Mesothelial cell of epicardium (in vitro differentiated cells): Measurements from ENCODE around the gene STARD13. TPM values are rescaled to one million over a fixed set of nuclear protein-coding genes. Genes with fewer than 3 reads are reported as not detected.

Source experiments
- DNase-seq, 2 experiments: peaks; one replicate each; pipeline ENCODE4 v3.0.0; 2021; ENCODE audit warnings: low spot score in 2 of 2; ENCODE audit not compliant: unreplicated experiment in 2 of 2
- H3K27ac Mint-ChIP-seq: 2 replicates; pipeline ENCODE4 v1.8.0; 2021; ENCODE audit warnings: mixed read lengths
- H3K27me3 Mint-ChIP-seq: 2 replicates; pipeline ENCODE4 v1.8.0; 2021; ENCODE audit warnings: low read depth, mixed read lengths
- H3K36me3 Mint-ChIP-seq: 2 replicates; pipeline ENCODE4 v1.8.0; 2021; ENCODE audit warnings: mixed read lengths
- H3K4me1 Mint-ChIP-seq: 2 replicates; pipeline ENCODE4 v1.8.0; 2021; ENCODE audit warnings: mixed read lengths
- H3K4me3 Mint-ChIP-seq: 2 replicates; pipeline ENCODE4 v1.8.0; 2021; ENCODE audit warnings: mild to moderate bottlenecking, moderate library complexity, mixed read lengths
- H3K9me3 Mint-ChIP-seq: 2 replicates; pipeline ENCODE4 v1.8.0; 2021; ENCODE audit warnings: mixed read lengths
- total RNA-seq: library from RNA; stranded (reverse); gene quantifications from 3 replicates; pipeline ENCODE4 v1.2.1, GENCODE V29; 2021
- TF ChIP-seq, protein P1 (sequence below): fragments of 200-600 bp; sonication (generic); IDR thresholded peaks from one replicate; pipeline ENCODE4 v1.5.0; 2021; ENCODE audit warnings: antibody characterized with exemption; ENCODE audit not compliant: unreplicated experiment

The STARD13 gene
- total RNA-seq, 1 donor from 2014 or later, result 23.0 TPM

DNA sequence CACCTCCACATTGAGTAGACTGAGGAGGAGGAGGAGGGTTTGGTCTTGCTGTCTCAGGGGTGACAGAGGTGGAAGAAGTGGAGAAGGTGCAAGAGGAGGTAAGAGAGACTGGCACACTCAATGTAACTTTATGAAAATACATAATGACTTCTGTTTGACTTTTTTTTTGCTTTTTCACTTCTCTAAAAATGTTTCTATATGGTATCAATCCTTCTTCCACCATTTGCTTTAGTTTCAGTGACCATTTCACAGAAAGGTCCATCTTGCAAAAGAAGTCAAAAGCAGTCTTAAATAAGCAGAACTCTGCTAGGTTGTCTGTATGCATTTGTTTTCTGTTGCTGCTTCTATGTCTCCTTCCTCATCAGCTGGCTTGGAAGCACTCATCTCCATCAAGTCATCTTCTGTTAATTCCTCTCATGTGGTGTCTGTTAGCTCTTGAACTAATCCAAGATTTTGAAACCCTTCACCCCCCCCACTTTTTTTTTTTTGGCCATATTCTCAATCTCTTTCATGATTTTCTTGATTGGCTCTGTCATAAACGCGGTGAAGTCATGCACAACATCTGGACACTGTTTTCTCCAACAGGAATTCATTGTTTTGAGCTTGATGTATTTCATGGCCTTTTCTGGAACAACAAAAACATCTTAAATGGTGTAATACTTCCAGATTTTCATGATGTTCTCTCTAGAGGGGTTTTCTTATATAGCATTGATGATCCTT, 188.5 kb downstream of the STARD13 start:
- H3K27ac Mint-ChIP-seq, result no peak overlapping the region

DNA sequence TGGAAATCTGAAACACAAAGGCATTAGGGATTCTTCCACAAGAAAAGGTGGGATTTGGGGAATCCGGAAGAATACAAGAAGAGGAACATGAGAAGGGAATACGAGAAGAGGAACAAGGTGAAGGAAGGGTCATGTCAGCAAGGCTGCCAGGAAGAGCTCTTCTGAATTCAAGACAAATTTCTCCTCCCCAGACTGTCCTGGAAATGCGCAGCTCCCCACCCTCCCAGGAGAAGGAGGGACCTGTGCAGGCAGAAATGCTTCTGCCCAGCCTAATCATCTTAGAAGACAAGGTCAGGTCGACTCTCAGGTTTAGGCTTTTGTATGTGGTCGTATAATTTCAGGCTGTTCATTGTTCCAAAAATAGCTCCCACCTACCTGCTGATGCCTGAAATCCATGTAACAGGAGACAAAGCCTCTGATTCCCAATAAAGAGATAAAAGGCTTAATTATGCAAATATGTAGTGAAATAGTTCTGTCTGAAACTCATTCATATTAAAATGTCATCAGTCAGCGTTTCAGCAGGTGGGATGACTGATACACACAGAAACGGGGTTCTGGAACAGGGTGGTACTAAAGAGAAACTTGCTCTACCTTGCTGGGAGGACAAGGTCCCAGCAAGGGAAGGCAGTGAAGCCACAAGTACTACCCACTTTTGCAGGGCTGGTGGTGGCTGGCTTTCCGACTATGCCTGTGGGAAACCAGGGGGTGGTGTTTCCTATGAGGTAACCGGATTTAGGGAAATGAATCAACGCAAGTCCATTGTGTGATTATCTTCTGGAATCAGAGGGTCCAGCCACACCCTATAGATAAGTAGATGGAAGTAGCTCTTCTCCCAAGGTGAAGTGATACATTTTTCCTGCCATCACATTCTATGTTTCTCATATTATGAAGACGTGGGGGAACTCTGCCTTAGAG, 193.2 kb downstream of the STARD13 start:
- Mint-ChIP-seq H3K9me3 (peaks cover 24% of the 10 kb centered on the region), H3K27ac (no peak overlapping the region), H3K36me3 (no peaks in the 10 kb centered on the region), H3K27me3 (no peaks in the 10 kb centered on the region), H3K4me3 (no peak overlapping the region), H3K4me1 (peaks cover 12% of the 10 kb centered on the region)
- no peak for DNase-seq
- TF ChIP-seq, protein P1, sequence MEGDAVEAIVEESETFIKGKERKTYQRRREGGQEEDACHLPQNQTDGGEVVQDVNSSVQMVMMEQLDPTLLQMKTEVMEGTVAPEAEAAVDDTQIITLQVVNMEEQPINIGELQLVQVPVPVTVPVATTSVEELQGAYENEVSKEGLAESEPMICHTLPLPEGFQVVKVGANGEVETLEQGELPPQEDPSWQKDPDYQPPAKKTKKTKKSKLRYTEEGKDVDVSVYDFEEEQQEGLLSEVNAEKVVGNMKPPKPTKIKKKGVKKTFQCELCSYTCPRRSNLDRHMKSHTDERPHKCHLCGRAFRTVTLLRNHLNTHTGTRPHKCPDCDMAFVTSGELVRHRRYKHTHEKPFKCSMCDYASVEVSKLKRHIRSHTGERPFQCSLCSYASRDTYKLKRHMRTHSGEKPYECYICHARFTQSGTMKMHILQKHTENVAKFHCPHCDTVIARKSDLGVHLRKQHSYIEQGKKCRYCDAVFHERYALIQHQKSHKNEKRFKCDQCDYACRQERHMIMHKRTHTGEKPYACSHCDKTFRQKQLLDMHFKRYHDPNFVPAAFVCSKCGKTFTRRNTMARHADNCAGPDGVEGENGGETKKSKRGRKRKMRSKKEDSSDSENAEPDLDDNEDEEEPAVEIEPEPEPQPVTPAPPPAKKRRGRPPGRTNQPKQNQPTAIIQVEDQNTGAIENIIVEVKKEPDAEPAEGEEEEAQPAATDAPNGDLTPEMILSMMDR, result no peak

More for the DNA sequence above, 188.5 kb downstream of the STARD13 start:
- peaks cover 50% of the 10 kb centered on the region for H3K9me3 Mint-ChIP-seq
- no peaks in the 10 kb centered on the region for H3K27me3 Mint-ChIP-seq
- TF ChIP-seq, protein P1, result no peak
- no peaks in the 10 kb centered on the region for H3K4me1 Mint-ChIP-seq
- no peak for DNase-seq
- H3K4me3 Mint-ChIP-seq, result no peak overlapping the region
- peaks cover 4% of the 10 kb centered on the region for H3K36me3 Mint-ChIP-seq

DNA sequence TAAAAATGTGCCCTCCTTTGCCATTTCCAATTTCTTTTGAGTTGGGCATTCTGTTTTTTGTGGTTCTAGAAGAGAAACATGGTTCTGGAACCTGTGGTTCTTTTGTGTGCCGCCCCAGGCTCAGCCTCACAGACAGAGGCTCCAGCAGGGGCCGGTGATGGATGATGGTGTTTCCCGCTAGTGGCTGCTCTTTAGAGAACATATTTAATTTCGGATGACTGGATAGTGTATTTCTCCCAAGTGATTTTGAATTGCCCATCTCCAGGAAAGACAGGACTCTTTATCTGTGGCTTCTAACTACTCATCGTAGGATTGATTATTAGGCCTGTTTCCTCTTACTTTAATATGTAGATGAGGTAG, 194.2 kb downstream of the STARD13 start:
- Mint-ChIP-seq H3K27ac (no peak overlapping the region), H3K4me3 (no peak overlapping the region), H3K27me3 (no peaks in the 10 kb centered on the region), H3K36me3 (no peaks in the 10 kb centered on the region), H3K4me1 (peaks cover 12% of the 10 kb centered on the region), H3K9me3 (peaks cover 15% of the 10 kb centered on the region)
- TF ChIP-seq, protein P1, result no peak
- DNase-seq, result no peak

DNA sequence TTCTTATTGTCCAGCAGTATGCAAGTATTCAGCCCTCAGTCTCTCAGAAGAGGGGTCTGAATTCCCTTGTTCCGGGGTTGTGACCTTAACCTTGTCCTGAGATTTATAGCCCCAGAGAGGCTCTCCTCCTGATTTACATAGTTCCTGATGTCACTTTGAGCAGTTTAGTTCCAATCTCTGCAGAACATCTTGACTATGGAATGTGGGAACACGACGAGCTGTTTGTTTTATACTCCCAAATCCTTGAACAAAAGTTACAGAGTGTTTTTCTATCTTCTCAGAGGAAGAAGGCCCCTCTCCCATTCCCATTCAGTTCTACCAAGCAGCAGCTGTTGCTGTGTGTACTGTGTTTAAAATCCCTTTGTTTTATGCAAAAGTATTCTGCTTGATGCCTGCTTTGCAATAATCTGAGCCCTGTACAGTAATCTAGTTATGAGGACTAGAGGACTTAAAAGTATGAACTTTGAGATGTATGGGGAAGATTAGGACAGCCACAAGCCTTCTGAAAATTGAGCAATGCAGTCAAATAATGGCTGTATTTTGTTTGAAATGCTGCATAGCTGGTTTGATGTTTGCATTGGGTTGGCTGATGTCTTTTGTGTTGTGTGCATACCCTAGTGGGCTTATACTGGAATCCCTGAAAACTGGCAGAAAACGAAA, 194.7 kb downstream of the STARD13 start:
- no peak for DNase-seq
- Mint-ChIP-seq H3K4me1 (peaks cover 12% of the 10 kb centered on the region), H3K27ac (no peak overlapping the region), H3K9me3 (peaks cover 13% of the 10 kb centered on the region), H3K36me3 (no peaks in the 10 kb centered on the region), H3K4me3 (no peak overlapping the region), H3K27me3 (no peaks in the 10 kb centered on the region)
- TF ChIP-seq, protein P1, result no peak

DNA sequence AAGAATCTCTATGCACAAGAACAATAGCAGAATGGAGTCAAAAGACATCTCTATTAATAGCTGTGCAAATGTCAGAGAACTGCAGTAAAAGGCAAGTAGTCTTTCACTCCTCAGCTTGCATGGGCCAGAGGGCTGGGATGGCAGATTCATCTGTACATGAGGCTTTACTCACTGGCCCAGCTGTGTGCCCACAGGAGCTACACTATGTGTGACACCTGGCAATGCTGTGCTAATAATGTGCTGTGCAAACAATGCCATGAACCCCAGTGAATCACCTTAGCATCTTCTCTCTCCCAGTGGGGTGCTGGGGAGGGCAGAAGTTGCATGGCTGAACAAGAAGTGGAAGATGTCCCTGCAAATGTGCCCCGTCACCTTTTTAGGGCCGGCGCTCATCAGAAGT, 196.2 kb downstream of the STARD13 start:
- DNase-seq, result no peak
- Mint-ChIP-seq H3K27me3 (no peaks in the 10 kb centered on the region), H3K4me1 (peaks cover 12% of the 10 kb centered on the region), H3K4me3 (no peak overlapping the region), H3K9me3 (peaks cover 9% of the 10 kb centered on the region), H3K36me3 (no peaks in the 10 kb centered on the region), H3K27ac (no peak overlapping the region)
- TF ChIP-seq, protein P1, result no peak
